ENCODE measurements around the gene MRPL34.

The MRPL34 gene

DNA sequence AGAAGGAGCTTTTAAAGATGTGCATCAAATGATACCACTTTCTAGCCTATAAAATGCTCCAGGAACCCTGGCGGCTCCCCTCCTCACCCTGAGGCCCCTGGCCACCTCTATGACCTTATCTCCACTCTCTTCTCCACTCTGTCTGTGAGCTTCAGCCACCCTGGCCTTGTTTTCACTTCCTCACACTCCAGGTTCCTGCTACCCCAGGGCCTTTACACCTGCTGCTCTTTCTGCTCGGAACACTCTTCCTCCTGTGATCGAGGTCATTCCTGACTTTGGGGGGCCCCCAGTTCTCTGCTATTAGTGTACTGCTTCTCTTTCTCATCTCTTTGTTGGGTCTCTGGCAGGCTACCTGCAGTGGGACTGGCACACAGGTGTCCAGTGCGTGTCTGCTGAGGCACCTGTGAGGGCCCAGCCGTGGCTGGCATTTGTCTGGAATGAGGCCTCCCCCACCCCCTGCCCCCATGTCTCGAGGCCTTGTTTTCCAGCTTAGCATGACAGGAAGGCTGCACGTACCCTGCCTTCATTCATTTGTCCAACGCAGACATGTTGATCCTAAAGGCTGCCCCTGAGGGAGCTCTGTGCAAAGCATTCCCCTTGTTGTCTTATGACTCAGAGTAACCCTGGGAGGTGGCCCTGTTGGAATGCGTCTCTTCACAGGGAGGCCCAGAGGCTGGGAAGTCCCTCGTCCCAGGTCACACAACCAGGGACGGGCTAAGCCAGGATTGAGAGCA is 6.0 kb downstream of the MRPL34 start:
- DNase-seq, result no peak

GRCh38 chr19:17312189-17313113 is 6.8 kb downstream of the MRPL34 start:
- no peak for DNase-seq

GRCh38 chr19:17314007-17314593 is 8.4 kb downstream of the MRPL34 start:
- DNase-seq, result no peak

GRCh38 chr19:17318966-17319365 is 13.3 kb downstream of the MRPL34 start:
- DNase-seq, result no peak

- no peak for DNase-seq
Measured at GRCh38 chr19:17319473-17320238, 14.0 kb downstream of the MRPL34 start.

DNA sequence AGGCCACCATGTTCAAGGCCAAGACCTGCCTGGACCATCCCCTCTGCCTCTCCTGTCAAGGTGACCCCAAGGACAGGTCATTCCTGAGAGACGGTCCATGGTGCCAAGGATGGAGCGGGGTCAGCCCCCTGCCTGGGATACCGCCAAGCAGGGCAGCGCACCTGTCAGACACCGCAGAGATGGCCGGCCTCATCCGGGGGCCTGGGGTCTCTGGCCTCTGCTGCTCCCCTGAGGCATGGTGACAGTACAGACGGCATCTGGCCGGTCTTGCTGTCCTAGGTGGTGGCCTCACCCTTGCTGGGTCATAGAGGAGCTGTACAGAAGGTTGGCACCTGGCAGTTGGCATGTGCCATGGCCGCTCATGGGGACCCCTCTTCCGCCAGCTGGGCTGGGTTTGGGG is 14.8 kb downstream of the MRPL34 start:
- no peak for DNase-seq

DNA sequence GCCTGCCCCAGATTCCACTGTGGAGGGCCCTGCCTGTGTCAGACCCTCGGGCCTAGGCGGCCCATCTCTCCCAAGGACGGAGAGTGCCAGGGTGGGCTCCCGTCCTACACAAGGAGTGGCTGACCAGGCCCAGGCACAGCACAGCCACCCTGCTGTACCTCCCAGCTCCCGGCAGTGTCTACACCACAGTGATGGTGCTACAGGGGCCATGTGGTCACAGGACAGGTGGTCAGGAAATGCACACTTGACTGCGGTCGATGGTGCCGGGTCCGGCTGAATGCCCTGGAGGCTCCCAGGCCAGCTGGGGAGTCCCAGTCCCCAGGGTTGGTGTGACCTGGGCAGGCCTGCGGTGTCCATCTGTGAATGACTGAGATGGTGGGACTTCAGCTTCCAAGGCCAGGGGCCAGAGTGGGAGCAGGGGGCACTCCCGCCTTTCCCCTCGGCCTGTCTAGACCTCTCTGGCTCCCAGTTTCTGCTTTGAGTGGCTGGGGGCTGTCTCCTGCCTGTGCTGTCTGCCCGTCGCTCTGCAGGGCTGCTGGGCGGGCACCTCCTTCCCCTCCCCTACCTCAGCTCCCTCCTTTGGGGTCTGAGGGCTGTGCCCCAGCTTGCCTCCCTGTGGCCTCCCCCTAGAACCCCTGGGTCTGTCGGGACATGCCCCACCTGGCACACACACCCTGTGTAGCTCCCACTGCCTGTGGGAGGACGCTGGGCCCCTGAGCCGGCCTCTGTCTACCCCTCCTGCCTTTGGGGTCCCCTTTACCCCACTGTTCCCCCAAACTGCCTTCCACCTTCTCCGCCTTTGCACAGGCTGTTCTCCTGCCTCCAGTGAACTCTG is 16.2 kb downstream of the MRPL34 start:
- no peak for DNase-seq

DNA sequence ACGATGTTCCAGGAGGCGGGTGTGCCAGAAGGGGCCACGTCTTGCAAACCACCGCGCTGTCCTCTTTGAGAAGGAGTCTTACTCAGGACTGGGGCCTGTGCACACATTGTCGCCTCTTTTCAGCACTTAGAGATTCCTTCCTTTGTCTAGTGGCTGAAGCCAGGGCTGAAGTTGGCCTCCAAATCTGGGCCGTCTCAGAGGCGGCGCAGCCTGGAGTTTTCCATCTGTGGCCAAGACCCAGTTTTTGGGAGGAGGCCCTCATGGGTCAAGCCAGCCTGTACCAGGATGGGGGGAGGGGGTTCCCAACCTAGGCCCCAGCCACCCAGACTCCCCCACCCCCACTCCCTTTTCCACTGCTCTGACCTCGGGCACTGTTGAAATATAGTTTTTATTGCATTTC is 17.2 kb downstream of the MRPL34 start:
- no peak for DNase-seq

DNA sequence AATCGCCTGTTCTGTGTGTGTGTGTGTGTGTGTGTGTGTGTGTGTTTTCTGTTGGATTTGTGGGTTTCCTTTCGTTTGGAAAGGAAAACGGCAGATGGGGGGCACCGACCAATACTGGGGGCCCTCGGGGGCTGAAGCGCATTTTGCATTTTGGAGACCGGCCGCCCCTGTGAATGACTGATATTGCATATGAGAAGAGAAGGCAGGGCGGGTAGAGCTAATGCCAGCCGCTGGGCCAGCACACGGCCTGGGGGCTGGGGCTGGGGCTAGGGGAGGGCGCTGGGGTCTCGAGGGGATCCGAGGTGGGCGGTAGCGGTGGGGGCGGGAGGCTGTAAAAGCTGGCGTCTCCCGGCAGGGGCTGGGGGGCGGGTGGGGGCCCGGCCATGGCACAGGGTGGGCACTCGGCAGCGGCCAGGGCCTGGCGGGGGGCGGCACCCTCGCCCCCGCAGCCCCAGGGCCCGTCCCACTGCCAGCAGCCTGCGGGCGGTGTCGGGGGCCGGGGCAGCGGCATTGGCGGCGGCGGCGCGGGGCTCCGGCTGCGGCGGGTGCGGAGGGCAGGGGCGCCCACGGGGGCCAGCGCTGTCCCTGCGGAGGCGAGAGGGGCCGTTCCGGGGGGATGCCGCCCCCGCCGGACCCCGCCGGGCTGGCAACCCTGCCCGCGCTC is 17.8 kb downstream of the MRPL34 start:
- DNase-seq, result no peak

GRCh38 chr19:17323964-17324332 is 18.3 kb downstream of the MRPL34 start:
- DNase-seq, result no peak

GRCh38 chr19:17324357-17325114 is 18.9 kb downstream of the MRPL34 start:
- DNase-seq, result no peak

GRCh38 chr19:17325133-17325532 is 19.5 kb downstream of the MRPL34 start:
- no peak for DNase-seq

GRCh38 chr19:17325881-17326594 is 20.4 kb downstream of the MRPL34 start:
- DNase-seq, result no peak

DNA sequence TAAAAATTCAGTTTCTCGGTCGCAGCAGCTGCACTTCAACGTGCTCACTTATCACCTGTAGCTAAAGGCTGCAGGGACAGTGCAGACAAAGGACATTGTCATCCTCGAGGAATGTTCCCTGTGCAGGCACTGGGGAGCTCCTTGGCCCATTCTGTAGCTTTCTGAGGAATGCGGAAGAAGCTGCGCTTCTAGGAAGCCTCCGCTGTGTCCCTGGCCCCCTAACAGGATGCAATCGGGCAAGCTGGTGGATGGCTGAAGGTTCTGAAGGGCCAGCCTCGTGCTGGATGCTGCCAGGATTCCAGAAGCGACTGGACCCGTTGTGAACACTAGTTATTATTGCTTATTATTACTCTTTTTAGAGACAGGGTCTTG is 20.9 kb downstream of the MRPL34 start:
- DNase-seq, result no peak

- no peak for DNase-seq
Measured at GRCh38 chr19:17327068-17327653, 21.5 kb downstream of the MRPL34 start.

GRCh38 chr19:17327654-17328516 is 22.2 kb downstream of the MRPL34 start:
- DNase-seq, result no peak

- no peak for DNase-seq
Measured at GRCh38 chr19:17328517-17329365, 23.1 kb downstream of the MRPL34 start.
